GM12874 (cell line): ENCODE data around the gene BCAS1.

Source experiments
- CTCF ChIP-seq: IDR thresholded peaks from 2 replicates; pipeline ENCODE4 v1.5.1; 2011; ENCODE audit warnings: low read depth, mild to moderate bottlenecking, control low read depth, low read length, moderate library complexity; ENCODE audit not compliant: insufficient read depth

Gene BCAS1

GRCh38 chr20:54044156-54044555 is 26.2 kb downstream of the BCAS1 start:
- no peak for TF ChIP-seq CTCF

GRCh38 chr20:54043076-54043967 is 27.1 kb downstream of the BCAS1 start:
- TF ChIP-seq CTCF: no peak

GRCh38 chr20:54042021-54042420 is 28.4 kb downstream of the BCAS1 start:
- no peak for TF ChIP-seq CTCF

- no peak for TF ChIP-seq CTCF
Observed at GRCh38 chr20:54041336-54041735, 29.1 kb downstream of the BCAS1 start.

DNA sequence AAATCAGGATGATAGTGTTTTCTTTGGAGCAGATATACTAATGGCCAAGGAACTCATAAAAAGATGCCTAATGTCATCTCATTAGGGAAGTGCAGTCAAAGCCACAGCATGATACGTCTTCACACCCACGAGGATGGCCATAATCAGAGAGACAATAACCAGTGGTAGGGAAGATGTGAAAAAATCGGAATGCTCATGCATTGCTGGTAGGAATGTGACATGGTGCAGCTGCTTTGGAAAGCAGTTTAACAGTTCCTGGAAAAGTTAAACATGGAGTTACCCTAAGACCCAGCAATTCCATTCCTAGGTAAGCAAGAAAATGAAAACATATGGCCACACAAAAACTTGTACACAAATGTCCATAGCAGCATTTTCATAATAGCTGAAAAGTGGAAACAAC is 29.9 kb downstream of the BCAS1 start:
- TF ChIP-seq CTCF: no peak

- TF ChIP-seq CTCF: no peak
Observed at GRCh38 chr20:54038961-54039360, 31.4 kb downstream of the BCAS1 start.

DNA sequence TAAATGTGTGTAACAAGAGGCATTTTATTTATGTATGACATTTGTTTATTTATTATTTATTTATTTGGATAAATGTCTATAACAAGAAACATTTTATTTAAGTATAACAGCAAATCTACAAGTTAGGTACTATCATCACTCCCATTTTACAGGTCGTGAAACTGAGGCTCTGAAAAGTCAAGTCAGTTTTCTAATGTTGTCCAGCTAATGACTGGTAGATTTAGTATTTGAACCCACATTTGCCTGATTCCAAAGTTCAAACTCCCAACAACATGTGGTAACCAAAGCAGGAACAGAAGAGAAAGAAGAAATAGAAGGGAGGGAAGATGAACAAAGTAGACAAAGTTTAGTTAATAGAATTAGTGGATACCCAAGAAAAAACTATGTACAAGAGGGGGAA is 32.9 kb downstream of the BCAS1 start:
- no peak for TF ChIP-seq CTCF
